Activated naive CD8-positive, alpha-beta T cell treated with anti-CD3 and anti-CD28 coated beads, Interleukin-2, amount 50 U/mL, for 24 hours (primary cell): ENCODE data around the gene HNRNPA1L2.
"Not testable (repeated sequence)": the region's sequence is repeated elsewhere in the genome, so short reads cannot be mapped to it uniquely, and the experiment has no call there.

ENCODE experiments used
- ATAC-seq: fragments of 150-1000 bp; cut with Tn5 transposase; one replicate; pipeline ENCODE4 v1.10.0; 2021
- DNase-seq: peaks from one replicate; pipeline ENCODE4 v3.0.0; 2021
- H3K27ac Mint-ChIP-seq: one replicate; pipeline ENCODE4 v1.8.0; 2021; ENCODE audit warnings: mild to moderate bottlenecking, mixed read lengths
- H3K27me3 Mint-ChIP-seq: one replicate; pipeline ENCODE4 v1.8.0; 2021; ENCODE audit warnings: mixed read lengths
- H3K36me3 Mint-ChIP-seq: one replicate; pipeline ENCODE4 v1.8.0; 2021; ENCODE audit warnings: low read depth, mixed read lengths
- H3K4me1 Mint-ChIP-seq: one replicate; pipeline ENCODE4 v1.8.0; 2021; ENCODE audit warnings: mixed read lengths
- H3K4me3 Mint-ChIP-seq: one replicate; pipeline ENCODE4 v1.8.0; 2021; ENCODE audit warnings: mild to moderate bottlenecking, moderate library complexity, mixed read lengths
- H3K9me3 Mint-ChIP-seq: one replicate; pipeline ENCODE4 v1.8.0; 2021; ENCODE audit warnings: mixed read lengths

HNRNPA1L2 gene

DNA sequence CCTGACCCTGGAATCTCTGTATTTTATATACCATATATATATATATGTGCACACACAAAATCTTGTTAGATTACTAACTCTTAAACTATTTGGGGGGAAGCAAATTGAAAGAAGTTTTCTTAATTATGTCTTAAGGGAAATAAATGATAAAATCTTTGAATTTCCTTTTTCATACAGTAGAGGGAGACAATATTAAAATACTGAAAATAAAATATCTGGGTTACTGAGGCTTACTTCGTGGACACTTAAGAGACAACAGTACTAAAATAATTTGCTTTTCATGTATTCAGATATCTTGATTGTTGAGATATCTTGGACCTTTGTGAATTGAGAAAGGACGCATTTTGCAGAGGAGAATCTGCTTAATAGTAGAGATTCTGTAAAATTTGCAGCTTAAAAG lies 27.4 kb downstream of the HNRNPA1L2 start:
- peaks cover 2% of the 10 kb centered on the region for H3K4me1 Mint-ChIP-seq
- H3K36me3 Mint-ChIP-seq: peaks cover 43% of the 10 kb centered on the region
- no peaks in the 10 kb centered on the region for H3K27me3 Mint-ChIP-seq
- no peak overlapping the region for H3K4me3 Mint-ChIP-seq
- H3K27ac Mint-ChIP-seq: no peak overlapping the region
- no peaks in the 10 kb centered on the region for H3K9me3 Mint-ChIP-seq
- DNase-seq (no peak), ATAC-seq (no peak)

DNA sequence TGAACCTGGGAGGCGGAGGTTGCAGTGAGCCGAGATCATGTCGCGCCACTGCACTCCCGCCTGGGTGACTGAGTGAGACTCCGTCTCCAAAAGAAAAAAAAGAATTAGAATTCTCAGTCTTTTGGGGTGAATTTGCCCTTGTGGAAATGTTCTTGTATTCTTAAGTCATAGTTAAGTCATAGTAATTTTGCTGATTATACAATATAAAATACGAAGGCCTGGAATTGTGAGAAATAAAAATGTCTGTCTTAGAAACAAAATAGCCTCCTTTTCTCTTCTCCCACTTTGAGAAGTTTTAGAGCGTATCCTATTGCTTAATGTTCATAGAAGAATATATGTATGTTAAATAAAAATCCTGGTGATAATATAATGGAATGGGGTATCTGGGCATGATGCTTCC lies 28.5 kb downstream of the HNRNPA1L2 start:
- H3K4me1 Mint-ChIP-seq: peaks cover 2% of the 10 kb centered on the region
- DNase-seq: no peak
- H3K36me3 Mint-ChIP-seq: peaks cover 42% of the 10 kb centered on the region
- no peak for ATAC-seq
- H3K27me3 Mint-ChIP-seq: no peaks in the 10 kb centered on the region
- no peaks in the 10 kb centered on the region for H3K9me3 Mint-ChIP-seq
- no peak overlapping the region for H3K27ac Mint-ChIP-seq
- H3K4me3 Mint-ChIP-seq: no peak overlapping the region

DNA sequence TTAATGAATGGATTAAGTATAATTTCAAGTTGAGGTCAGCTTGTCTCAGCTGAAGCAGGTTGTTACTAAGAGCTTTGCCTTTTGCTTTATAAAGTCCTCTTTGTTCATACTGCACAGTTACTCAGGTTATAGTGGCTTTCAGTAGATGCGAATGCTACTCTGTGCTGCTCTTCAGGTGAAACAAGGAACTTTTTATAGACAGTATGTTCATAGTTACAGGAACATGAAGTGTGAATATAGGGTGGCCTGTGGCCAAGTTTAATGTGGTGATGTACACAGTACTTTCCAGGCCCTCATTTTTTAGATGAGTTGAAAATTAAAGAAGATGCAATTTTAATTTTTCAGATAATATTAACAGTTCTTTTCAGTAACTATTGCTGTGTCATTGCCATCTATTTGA lies 31.2 kb downstream of the HNRNPA1L2 start:
- Mint-ChIP-seq H3K4me3 (no peak overlapping the region), H3K27me3 (no peaks in the 10 kb centered on the region), H3K9me3 (no peaks in the 10 kb centered on the region), H3K4me1 (no peaks in the 10 kb centered on the region), H3K36me3 (peaks cover 38% of the 10 kb centered on the region), H3K27ac (no peak overlapping the region)
- no peak for DNase-seq
- no peak for ATAC-seq

DNA sequence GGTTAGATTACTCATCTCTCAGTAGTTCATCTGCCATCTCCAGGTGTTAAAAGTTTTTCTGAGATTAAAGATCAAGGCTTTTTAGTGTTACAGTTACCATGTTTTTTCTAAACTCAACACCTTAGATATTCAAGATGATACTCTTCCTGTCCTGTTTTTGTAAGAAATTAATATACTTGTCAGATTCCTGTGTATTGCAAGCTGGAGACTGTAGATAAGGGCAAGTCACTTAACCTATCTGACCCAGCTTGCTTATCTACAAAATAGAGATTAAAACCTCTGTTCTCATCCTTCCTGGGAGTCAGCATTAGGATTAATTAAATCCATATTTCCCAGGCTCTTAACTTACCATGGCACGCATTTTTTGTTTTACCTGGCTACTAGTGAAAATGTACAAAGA lies 35.6 kb downstream of the HNRNPA1L2 start:
- no peaks in the 10 kb centered on the region for H3K27me3 Mint-ChIP-seq
- H3K36me3 Mint-ChIP-seq: peaks cover 39% of the 10 kb centered on the region
- no peak overlapping the region for H3K4me3 Mint-ChIP-seq
- H3K4me1 Mint-ChIP-seq: no peaks in the 10 kb centered on the region
- no peaks in the 10 kb centered on the region for H3K9me3 Mint-ChIP-seq
- no peak overlapping the region for H3K27ac Mint-ChIP-seq
- ATAC-seq: no peak
- DNase-seq: no peak

DNA sequence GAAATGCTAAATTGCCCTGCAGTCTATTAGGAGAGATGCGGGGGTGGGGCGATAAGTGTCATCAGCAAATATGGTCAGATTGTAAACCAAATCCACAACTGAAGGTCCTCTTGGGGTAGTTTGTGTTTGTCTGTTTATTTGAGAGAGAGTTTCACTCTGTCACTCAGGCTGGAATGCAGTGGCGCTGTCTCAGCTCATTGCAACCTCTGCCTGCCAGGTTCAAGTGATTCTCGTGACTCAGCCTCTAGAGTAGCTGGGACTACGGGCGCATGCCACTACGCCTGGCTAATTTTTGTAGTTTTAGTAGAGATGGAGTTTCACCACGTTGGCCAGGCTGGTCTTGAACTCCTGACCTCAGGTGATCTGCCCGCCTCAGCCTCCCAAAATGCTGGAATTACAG lies 43.6 kb downstream of the HNRNPA1L2 start:
- H3K27ac Mint-ChIP-seq, H3K4me1 Mint-ChIP-seq, DNase-seq, H3K4me3 Mint-ChIP-seq, ATAC-seq, H3K27me3 Mint-ChIP-seq, H3K9me3 Mint-ChIP-seq: not testable (repeated sequence)
- H3K36me3 Mint-ChIP-seq: peaks cover 49% of the 10 kb centered on the region

DNA sequence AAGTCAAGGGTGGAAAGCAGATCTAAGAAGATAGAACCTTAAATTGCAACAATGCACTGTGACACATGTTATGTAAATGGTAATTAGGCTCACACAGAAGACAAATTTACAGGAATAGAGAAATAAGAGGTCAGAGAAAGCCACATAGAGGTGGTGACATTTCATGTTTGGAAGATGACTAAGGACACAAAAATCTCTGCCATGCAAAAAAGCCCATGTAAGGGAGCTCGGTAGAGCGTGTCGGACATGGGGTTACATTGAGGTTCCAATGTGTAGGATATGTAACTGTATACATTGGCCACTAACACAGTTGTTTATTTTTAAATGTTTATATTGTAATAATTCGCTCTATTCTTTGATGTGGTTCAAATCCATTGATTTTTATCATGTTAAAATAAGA lies 44.1 kb downstream of the HNRNPA1L2 start:
- Mint-ChIP-seq H3K27ac (no peak overlapping the region), H3K9me3 (no peaks in the 10 kb centered on the region), H3K36me3 (peaks cover 49% of the 10 kb centered on the region), H3K27me3 (no peaks in the 10 kb centered on the region), H3K4me3 (no peak overlapping the region), H3K4me1 (no peaks in the 10 kb centered on the region)
- DNase-seq (no peak), ATAC-seq (peak; percentile 40)
